Gastroesophageal sphincter (tissue), 3 donors: ENCODE data around the gene FCHO2.

Experiments
- POLR2A ChIP-seq, 2 donors: fragments of 450-650 bp; IDR thresholded peaks; one replicate each; pipeline ENCODE4 v1.6.1; 2017; ENCODE audit warnings: antibody characterized with exemption in 2 of 2, mild to moderate bottlenecking in 2 of 2, moderate library complexity in 1 of 2
- TF ChIP-seq, protein P1 (sequence below), 4 experiments: fragments of 200-600 bp in 2 of 4; fragments of 450-650 bp in 2 of 4; sonication (generic) in 1 of 4; IDR thresholded peaks; one replicate each; pipeline ENCODE4 v1.5.1; 2017 to 2019; ENCODE audit warnings: antibody characterized with exemption in 4 of 4, mild to moderate bottlenecking in 2 of 4, moderate library complexity in 2 of 4

DNA sequence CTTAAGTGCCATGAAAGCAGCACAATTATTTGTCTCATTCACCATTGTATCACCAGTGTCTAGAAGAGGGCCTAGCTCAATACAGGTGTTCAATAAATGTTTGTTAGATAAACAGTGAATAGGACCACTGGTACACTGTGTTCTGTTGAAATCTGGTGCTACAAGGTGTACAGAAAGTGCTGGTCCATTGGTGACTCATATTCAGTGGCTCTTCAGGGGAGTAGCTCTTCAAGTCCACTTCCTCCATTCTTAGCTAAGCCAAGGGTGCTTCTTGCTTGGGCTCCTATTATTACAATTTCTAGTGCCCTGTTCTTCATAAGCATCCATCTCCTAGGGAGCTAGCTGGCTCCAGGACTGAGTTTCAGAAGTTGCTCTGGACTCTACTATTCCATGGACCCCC lies 6.4 kb upstream of the FCHO2 start:
- TF ChIP-seq, protein P1, sequence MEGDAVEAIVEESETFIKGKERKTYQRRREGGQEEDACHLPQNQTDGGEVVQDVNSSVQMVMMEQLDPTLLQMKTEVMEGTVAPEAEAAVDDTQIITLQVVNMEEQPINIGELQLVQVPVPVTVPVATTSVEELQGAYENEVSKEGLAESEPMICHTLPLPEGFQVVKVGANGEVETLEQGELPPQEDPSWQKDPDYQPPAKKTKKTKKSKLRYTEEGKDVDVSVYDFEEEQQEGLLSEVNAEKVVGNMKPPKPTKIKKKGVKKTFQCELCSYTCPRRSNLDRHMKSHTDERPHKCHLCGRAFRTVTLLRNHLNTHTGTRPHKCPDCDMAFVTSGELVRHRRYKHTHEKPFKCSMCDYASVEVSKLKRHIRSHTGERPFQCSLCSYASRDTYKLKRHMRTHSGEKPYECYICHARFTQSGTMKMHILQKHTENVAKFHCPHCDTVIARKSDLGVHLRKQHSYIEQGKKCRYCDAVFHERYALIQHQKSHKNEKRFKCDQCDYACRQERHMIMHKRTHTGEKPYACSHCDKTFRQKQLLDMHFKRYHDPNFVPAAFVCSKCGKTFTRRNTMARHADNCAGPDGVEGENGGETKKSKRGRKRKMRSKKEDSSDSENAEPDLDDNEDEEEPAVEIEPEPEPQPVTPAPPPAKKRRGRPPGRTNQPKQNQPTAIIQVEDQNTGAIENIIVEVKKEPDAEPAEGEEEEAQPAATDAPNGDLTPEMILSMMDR (IDR thresholded peaks at IDR 0.05) = no peak
- no peak for TF ChIP-seq POLR2A (IDR thresholded peaks at IDR 0.05)
